ENCODE data around the gene ADAMTS7. TPM values are rescaled to one million over a fixed set of nuclear protein-coding genes. Genes with fewer than 3 reads are reported as not detected.
A peak's percentile ranks its signal among the peaks of the same experiment; 100 is the strongest.
"Not testable (repeated sequence)": the region's sequence is repeated elsewhere in the genome, so short reads cannot be mapped to it uniquely, and the experiment has no call there.

ADAMTS7 gene
- total RNA-seq, 1 experiment from 2014 or later: 2.8 TPM

- H3K4me1 ChIP-seq (replicated peaks); H3K9me3 ChIP-seq (replicated peaks); H3K27ac ChIP-seq; H3K36me3 ChIP-seq; H3K4me3 ChIP-seq; H3K27me3 ChIP-seq (replicated peaks): not testable (repeated sequence)
- peak in 1 of 2 experiments; percentile 9 for DNase-seq (ENCODE audit: low read depth in 1 of 2, low spot score in 2 of 2)
These were observed 75.0 kb downstream of the ADAMTS7 start for GRCh38 chr15:78736286-78736685.

- Histone ChIP-seq H3K27me3 (replicated peaks) (no peaks in the 10 kb centered on the region), H3K27ac (no peak overlapping the region), H3K36me3 (no peaks in the 10 kb centered on the region), H3K4me1 (replicated peaks) (no peaks in the 10 kb centered on the region), H3K9me3 (replicated peaks) (no peaks in the 10 kb centered on the region), H3K4me3 (no peak overlapping the region)
- peak in 1 of 2 experiments; percentile 32 for DNase-seq (ENCODE audit: low read depth in 1 of 2, low spot score in 2 of 2)
These were observed 76.7 kb downstream of the ADAMTS7 start for GRCh38 chr15:78734451-78735064.

DNA sequence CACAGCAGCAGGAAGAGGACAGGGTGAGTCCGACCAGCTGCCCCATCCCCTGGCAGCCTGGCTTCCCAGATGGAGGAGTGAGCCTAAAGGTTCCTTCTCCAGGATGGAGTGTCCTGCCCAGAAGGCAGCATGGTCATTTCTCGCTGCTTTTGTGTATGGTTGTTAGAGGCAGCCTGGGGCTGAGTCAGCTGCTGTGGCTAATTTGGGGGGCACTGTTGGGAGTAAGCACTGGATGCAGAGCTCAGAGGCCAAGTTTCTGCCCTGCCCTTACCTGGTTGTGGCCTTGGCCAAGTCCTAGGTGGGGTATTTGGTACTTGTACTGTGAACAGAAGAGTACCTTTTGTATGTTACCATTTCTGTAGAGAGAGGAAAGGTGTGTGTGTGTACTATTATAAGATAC, 78.6 kb downstream of the ADAMTS7 start:
- Histone ChIP-seq H3K4me3 (no peak overlapping the region), H3K36me3 (no peaks in the 10 kb centered on the region), H3K27ac (no peak overlapping the region), H3K4me1 (replicated peaks) (peaks cover 11% of the 10 kb centered on the region), H3K27me3 (replicated peaks) (no peaks in the 10 kb centered on the region), H3K9me3 (replicated peaks) (no peaks in the 10 kb centered on the region)
- peak in 1 of 2 experiments; percentile 11 for DNase-seq (ENCODE audit: low read depth in 1 of 2, low spot score in 2 of 2)

DNA sequence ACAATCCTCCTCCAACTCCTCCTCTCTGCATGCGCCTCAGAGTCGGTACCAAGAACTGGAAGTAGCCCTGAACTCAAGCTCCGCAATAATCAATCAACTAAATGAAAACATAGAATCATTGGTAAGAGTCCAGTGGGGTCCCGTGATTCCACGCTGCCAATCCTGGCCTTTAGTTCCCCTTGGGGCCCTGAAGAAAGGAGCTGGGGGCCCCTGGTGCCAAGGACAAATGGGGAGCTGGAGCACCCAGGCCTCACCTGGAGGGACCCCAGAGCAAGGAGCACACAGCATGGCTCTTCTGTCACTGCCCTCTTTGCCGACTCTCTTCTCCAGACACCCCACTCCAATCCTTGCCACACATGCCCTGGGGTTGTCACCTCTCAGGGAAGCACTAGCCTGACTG, 80.3 kb downstream of the ADAMTS7 start:
- Histone ChIP-seq H3K27ac (no peak overlapping the region), H3K4me1 (replicated peaks) (peaks cover 19% of the 10 kb centered on the region), H3K4me3 (no peak overlapping the region), H3K9me3 (replicated peaks) (no peaks in the 10 kb centered on the region), H3K27me3 (replicated peaks) (no peaks in the 10 kb centered on the region), H3K36me3 (no peaks in the 10 kb centered on the region)
- DNase-seq (ENCODE audit: low read depth in 1 of 2, low spot score in 2 of 2): no peak

DNA sequence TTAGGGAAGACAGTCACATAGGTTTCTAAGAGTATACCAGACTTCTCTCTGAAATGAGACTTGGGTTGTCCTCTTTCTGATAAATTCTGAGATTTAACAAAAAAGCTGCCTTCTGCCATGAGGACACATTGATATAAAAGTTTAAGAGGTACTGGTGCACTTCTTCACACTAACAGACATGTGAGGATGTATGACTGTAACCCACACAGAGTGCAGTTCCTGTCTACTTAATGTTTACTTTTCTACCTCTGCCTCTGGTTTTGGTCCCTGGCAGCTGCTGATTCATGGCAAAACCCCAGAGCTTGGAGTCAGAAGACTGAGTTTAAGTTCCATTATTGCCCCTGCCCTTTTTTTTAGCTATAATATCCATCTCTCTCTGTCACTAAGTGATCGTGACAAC, 82.8 kb downstream of the ADAMTS7 start:
- DNase-seq (ENCODE audit: low read depth in 1 of 2, low spot score in 2 of 2): peak in 1 of 2 experiments; percentile 22
- not testable (repeated sequence) for H3K36me3 ChIP-seq; H3K27me3 ChIP-seq (replicated peaks); H3K4me3 ChIP-seq; H3K9me3 ChIP-seq (replicated peaks)
- Histone ChIP-seq H3K27ac (peak overlapping the region; percentile 54; the same call in 1 of the 2 replicates), H3K4me1 (replicated peaks) (peaks cover 19% of the 10 kb centered on the region)

DNA sequence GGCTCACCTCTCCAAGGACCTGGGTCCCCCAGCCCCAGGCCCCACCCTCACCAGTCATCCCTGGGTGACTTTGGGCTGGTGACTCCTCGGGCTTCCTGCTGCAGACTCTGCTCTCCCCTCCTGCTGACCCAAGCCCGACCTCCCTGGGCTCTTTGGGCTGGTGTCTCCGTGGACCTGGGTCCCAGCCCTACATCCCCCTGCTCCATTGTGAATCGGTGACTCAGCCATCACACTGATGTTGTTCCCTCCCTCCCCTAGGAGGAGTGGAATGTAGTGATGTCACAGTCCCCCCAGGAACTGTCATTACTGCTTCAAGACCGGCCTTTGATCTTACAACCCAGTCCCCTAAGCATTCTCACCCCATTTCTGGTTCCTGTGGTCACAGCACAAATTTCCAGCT, 83.7 kb downstream of the ADAMTS7 start:
- no peaks in the 10 kb centered on the region for H3K36me3 ChIP-seq
- H3K9me3 ChIP-seq (replicated peaks): no peaks in the 10 kb centered on the region
- DNase-seq (ENCODE audit: low read depth in 1 of 2, low spot score in 2 of 2): peak; percentile 69 to 75
- H3K4me3 ChIP-seq: no peak overlapping the region
- no peaks in the 10 kb centered on the region for H3K27me3 ChIP-seq (replicated peaks)
- H3K4me1 ChIP-seq (replicated peaks): peaks cover 19% of the 10 kb centered on the region
- peak overlapping the region; percentile 54 for H3K27ac ChIP-seq

GRCh38 chr15:78726870-78727551, 84.3 kb downstream of the ADAMTS7 start:
- Histone ChIP-seq H3K4me1 (replicated peaks) (peaks cover 19% of the 10 kb centered on the region), H3K27ac (peak overlapping the region; percentile 54; the same call in 1 of the 2 replicates), H3K36me3 (no peaks in the 10 kb centered on the region), H3K9me3 (replicated peaks) (no peaks in the 10 kb centered on the region), H3K4me3 (no peak overlapping the region), H3K27me3 (replicated peaks) (no peaks in the 10 kb centered on the region)
- peak in 1 of 2 experiments; percentile 55 for DNase-seq (ENCODE audit: low read depth in 1 of 2, low spot score in 2 of 2)

GRCh38 chr15:78719819-78720450, 91.3 kb downstream of the ADAMTS7 start:
- H3K27me3 ChIP-seq (replicated peaks); H3K36me3 ChIP-seq; H3K9me3 ChIP-seq (replicated peaks); H3K27ac ChIP-seq; DNase-seq (ENCODE audit: low read depth in 1 of 2, low spot score in 2 of 2); H3K4me1 ChIP-seq (replicated peaks); H3K4me3 ChIP-seq: not testable (repeated sequence)

- no peak for DNase-seq (ENCODE audit: low read depth in 1 of 2, low spot score in 2 of 2)
- Histone ChIP-seq H3K36me3 (no peaks in the 10 kb centered on the region), H3K27ac (no peak overlapping the region), H3K27me3 (replicated peaks) (peaks cover 6% of the 10 kb centered on the region; the same call in 1 of the 2 replicates), H3K4me1 (replicated peaks) (no peaks in the 10 kb centered on the region), H3K9me3 (replicated peaks) (no peaks in the 10 kb centered on the region), H3K4me3 (no peak overlapping the region)
These were observed 92.4 kb downstream of the ADAMTS7 start for GRCh38 chr15:78718837-78719236.

- H3K9me3 ChIP-seq (replicated peaks): no peaks in the 10 kb centered on the region
- H3K36me3 ChIP-seq: no peaks in the 10 kb centered on the region
- H3K27ac ChIP-seq: no peak overlapping the region
- DNase-seq (ENCODE audit: low read depth in 1 of 2, low spot score in 2 of 2): no peak
- H3K27me3 ChIP-seq (replicated peaks): peaks cover 6% of the 10 kb centered on the region; the same call in 1 of the 2 replicates
- H3K4me1 ChIP-seq (replicated peaks): no peaks in the 10 kb centered on the region
- no peak overlapping the region for H3K4me3 ChIP-seq
These were observed 93.2 kb downstream of the ADAMTS7 start for GRCh38 chr15:78717956-78718656.

GRCh38 chr15:78716651-78717050, 94.6 kb downstream of the ADAMTS7 start:
- Histone ChIP-seq H3K9me3 (replicated peaks) (no peaks in the 10 kb centered on the region), H3K4me1 (replicated peaks) (no peaks in the 10 kb centered on the region), H3K27ac (no peak overlapping the region), H3K27me3 (replicated peaks) (peaks cover 6% of the 10 kb centered on the region; the same call in 1 of the 2 replicates), H3K4me3 (no peak overlapping the region), H3K36me3 (no peaks in the 10 kb centered on the region)
- no peak for DNase-seq (ENCODE audit: low read depth in 1 of 2, low spot score in 2 of 2)

DNA sequence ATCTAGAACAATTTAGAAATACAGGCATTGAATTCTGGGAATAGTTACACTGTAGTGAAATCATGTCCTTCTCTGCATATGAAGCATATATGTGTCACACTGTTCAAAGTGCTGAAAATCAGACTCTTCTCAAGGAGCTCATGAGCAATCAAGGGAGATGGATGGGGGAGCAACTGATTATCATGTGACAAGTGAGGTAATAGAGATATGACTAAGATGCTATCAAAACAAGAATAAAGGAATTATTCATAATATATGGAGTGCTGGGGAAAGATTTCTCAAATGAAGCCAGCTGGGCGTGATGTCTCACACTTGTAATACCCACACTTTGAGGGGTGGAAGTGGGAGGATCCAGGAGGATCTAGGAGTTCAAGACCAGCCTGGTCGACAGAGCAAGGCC, 95.3 kb downstream of the ADAMTS7 start:
- no peak for DNase-seq (ENCODE audit: low read depth in 1 of 2, low spot score in 2 of 2)
- no peak overlapping the region for H3K4me3 ChIP-seq
- H3K36me3 ChIP-seq: no peaks in the 10 kb centered on the region
- H3K27me3 ChIP-seq (replicated peaks): peaks cover 6% of the 10 kb centered on the region; the same call in 1 of the 2 replicates
- H3K4me1 ChIP-seq (replicated peaks): no peaks in the 10 kb centered on the region
- H3K27ac ChIP-seq: no peak overlapping the region
- no peaks in the 10 kb centered on the region for H3K9me3 ChIP-seq (replicated peaks)

DNA sequence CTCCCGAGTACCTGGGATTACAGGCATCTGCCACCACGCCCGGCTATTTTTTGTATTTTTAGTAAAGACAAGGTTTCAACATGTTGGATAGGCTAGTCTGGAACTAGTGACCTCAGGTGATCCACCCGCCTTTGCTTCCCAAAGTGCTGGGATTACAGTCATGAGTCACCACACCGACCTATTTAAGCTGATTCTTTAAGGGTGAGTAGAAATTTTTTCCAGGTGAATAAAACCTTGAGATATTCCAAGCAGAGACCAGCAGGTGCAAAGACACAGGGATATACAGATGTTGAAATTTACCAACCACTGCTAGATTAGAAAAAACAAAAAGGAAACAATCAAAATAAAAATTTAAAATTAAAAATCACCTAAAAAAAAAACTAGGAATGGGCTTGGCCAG, 95.8 kb downstream of the ADAMTS7 start:
- H3K9me3 ChIP-seq (replicated peaks): no peaks in the 10 kb centered on the region
- H3K27ac ChIP-seq: no peak overlapping the region
- H3K27me3 ChIP-seq (replicated peaks): peaks cover 6% of the 10 kb centered on the region; the same call in 1 of the 2 replicates
- no peaks in the 10 kb centered on the region for H3K36me3 ChIP-seq
- no peak for DNase-seq (ENCODE audit: low read depth in 1 of 2, low spot score in 2 of 2)
- no peaks in the 10 kb centered on the region for H3K4me1 ChIP-seq (replicated peaks)
- H3K4me3 ChIP-seq: no peak overlapping the region

DNA sequence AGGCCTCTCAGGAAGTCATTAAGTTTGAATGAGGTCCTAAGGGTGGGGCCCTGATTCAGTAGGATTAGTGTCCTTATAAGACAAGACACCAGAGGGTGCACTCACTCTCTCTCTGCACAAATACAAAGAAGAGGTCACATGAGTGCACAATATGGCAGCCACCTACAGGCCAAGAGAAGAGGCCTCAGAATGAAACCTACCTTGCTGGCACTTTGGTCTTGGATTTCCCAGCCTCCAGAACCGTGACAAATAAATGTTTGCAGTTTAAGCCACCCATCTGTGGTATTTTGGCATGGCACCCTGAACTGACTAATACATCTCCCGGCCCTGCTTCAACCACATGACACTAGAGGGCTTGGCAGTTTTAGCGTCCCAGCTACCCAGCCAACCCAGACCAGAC, 96.4 kb downstream of the ADAMTS7 start:
- H3K27ac ChIP-seq: no peak overlapping the region
- H3K4me1 ChIP-seq (replicated peaks): no peaks in the 10 kb centered on the region
- no peak overlapping the region for H3K4me3 ChIP-seq
- no peak for DNase-seq (ENCODE audit: low read depth in 1 of 2, low spot score in 2 of 2)
- H3K36me3 ChIP-seq: no peaks in the 10 kb centered on the region
- peaks cover 7% of the 10 kb centered on the region for H3K27me3 ChIP-seq (replicated peaks)
- no peaks in the 10 kb centered on the region for H3K9me3 ChIP-seq (replicated peaks)
